Suprapubic skin (tissue), 4 donors: ENCODE measurements around the gene ASF1A. TPM values are rescaled to one million over a fixed set of nuclear protein-coding genes. Genes with fewer than 3 reads are reported as not detected.

ENCODE experiments used
- DNase-seq, 2 donors: peaks; one replicate each; pipeline ENCODE4 v3.0.0-alpha.2; 2019; ENCODE audit warnings: low spot score in 2 of 2
- H3K27ac ChIP-seq: fragments of 200-600 bp; sonication (generic); one replicate; pipeline ENCODE4 v1.5.1; 2019
- H3K27me3 ChIP-seq: fragments of 200-600 bp; sonication (generic); one replicate; pipeline ENCODE4 v1.5.1; 2019
- H3K36me3 ChIP-seq: fragments of 200-600 bp; sonication (generic); one replicate; pipeline ENCODE4 v1.5.1; 2019
- H3K4me1 ChIP-seq: fragments of 200-600 bp; sonication (generic); one replicate; pipeline ENCODE4 v1.5.1; 2019
- H3K4me3 ChIP-seq: fragments of 200-600 bp; sonication (generic); one replicate; pipeline ENCODE4 v1.5.1; 2019; ENCODE audit warnings: mild to moderate bottlenecking
- H3K9me3 ChIP-seq: fragments of 200-600 bp; sonication (generic); one replicate; pipeline ENCODE4 v1.5.1; 2019
- EP300 ChIP-seq: sonication (generic); formaldehyde crosslinking; IDR thresholded peaks from one replicate; pipeline ENCODE4 v1.6.1; 2017; ENCODE audit warnings: antibody characterized with exemption
- POLR2A ChIP-seq, 2 donors: fragments of 450-650 bp; IDR thresholded peaks; one replicate each; pipeline ENCODE4 v1.6.1; 2017; ENCODE audit warnings: antibody characterized with exemption in 2 of 2, mild to moderate bottlenecking in 2 of 2, moderate library complexity in 2 of 2
- POLR2AphosphoS5 ChIP-seq, 3 donors: sonication (generic); formaldehyde crosslinking; IDR thresholded peaks; one replicate each; pipeline ENCODE4 v1.6.1; 2017; ENCODE audit warnings: antibody characterized with exemption in 3 of 3
- WGBS: methylation state at CpG from one replicate; pipeline ENCODE4 v1.1.5; 2018; 5-methylcytosine and 5-hydroxymethylcytosine counted together
- total RNA-seq, 4 donors: library from RNA; depleted of rRNA; stranded (reverse); fragments of >200 nt; gene quantifications; one replicate each; pipeline ENCODE4 v1.1.0, GENCODE V29; 2016
- TF ChIP-seq, protein P1 (sequence below), 2 donors: fragments of 200-600 bp in 1 of 2; fragments of 450-650 bp in 1 of 2; sonication (generic) in 1 of 2; IDR thresholded peaks; one replicate each; pipeline ENCODE4 v1.5.1; 2016 to 2019; ENCODE audit warnings: antibody characterized with exemption in 2 of 2, mild to moderate bottlenecking in 1 of 2, moderate library complexity in 1 of 2

Gene ASF1A
- total RNA-seq, 4 donors from 2014 or later: 11.3 to 15.7 (median 13.6) TPM

GRCh38 chr6:118908441-118908840, 14.5 kb downstream of the ASF1A start:
- H3K27ac ChIP-seq: no peak overlapping the region
- no peak for TF ChIP-seq POLR2A (IDR thresholded peaks at IDR 0.05)
- no peak for TF ChIP-seq EP300
- TF ChIP-seq, protein P1, sequence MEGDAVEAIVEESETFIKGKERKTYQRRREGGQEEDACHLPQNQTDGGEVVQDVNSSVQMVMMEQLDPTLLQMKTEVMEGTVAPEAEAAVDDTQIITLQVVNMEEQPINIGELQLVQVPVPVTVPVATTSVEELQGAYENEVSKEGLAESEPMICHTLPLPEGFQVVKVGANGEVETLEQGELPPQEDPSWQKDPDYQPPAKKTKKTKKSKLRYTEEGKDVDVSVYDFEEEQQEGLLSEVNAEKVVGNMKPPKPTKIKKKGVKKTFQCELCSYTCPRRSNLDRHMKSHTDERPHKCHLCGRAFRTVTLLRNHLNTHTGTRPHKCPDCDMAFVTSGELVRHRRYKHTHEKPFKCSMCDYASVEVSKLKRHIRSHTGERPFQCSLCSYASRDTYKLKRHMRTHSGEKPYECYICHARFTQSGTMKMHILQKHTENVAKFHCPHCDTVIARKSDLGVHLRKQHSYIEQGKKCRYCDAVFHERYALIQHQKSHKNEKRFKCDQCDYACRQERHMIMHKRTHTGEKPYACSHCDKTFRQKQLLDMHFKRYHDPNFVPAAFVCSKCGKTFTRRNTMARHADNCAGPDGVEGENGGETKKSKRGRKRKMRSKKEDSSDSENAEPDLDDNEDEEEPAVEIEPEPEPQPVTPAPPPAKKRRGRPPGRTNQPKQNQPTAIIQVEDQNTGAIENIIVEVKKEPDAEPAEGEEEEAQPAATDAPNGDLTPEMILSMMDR (IDR thresholded peaks at IDR 0.05): no peak
- TF ChIP-seq POLR2AphosphoS5 (IDR thresholded peaks at IDR 0.05): no peak
- no peak for DNase-seq
- H3K9me3 ChIP-seq: no peaks in the 10 kb centered on the region
- H3K4me3 ChIP-seq: no peak overlapping the region
- no peaks in the 10 kb centered on the region for H3K4me1 ChIP-seq
- no peaks in the 10 kb centered on the region for H3K27me3 ChIP-seq
- 73% methylated on average over 1 of the region's 1 CpG for WGBS
- peaks cover 71% of the 10 kb centered on the region for H3K36me3 ChIP-seq

GRCh38 chr6:118912646-118913045, 18.7 kb downstream of the ASF1A start:
- TF ChIP-seq POLR2A (IDR thresholded peaks at IDR 0.05): no peak
- TF ChIP-seq, protein P1 (IDR thresholded peaks at IDR 0.05): no peak
- no peak for TF ChIP-seq EP300
- no peak for TF ChIP-seq POLR2AphosphoS5 (IDR thresholded peaks at IDR 0.05)
- no peak overlapping the region for H3K4me3 ChIP-seq
- WGBS: 92% methylated on average over 5 of the region's 5 CpGs
- H3K9me3 ChIP-seq: no peaks in the 10 kb centered on the region
- no peaks in the 10 kb centered on the region for H3K4me1 ChIP-seq
- H3K27me3 ChIP-seq: no peaks in the 10 kb centered on the region
- peaks cover 79% of the 10 kb centered on the region for H3K36me3 ChIP-seq
- DNase-seq: no peak
- H3K27ac ChIP-seq: no peak overlapping the region

DNA sequence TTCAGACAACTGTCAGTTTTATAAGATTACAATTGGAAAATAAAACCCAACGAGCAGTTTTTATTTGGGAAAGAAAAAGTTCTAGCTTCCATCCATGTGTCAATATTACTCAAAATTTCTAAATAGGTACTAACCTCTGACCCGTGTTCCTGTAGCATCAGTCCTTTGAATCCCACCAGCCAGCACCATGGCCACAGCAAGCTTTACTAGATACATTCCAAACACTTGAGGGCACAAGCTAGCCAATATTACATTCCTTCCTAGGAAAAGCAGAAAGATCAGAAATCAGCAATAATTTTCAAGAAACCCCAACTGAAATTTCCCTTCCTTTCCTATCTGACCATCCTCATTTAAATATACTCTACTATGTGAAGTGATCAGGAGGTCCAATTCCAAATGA, 19.2 kb downstream of the ASF1A start:
- WGBS: 86% methylated on average over 2 of the region's 2 CpGs
- Histone ChIP-seq H3K4me1 (no peaks in the 10 kb centered on the region), H3K9me3 (no peaks in the 10 kb centered on the region), H3K27me3 (no peaks in the 10 kb centered on the region), H3K36me3 (peaks cover 76% of the 10 kb centered on the region), H3K27ac (no peak overlapping the region), H3K4me3 (no peak overlapping the region)
- TF ChIP-seq POLR2A (IDR thresholded peaks at IDR 0.05) (no peak), POLR2AphosphoS5 (IDR thresholded peaks at IDR 0.05) (no peak), EP300 (no peak)
- TF ChIP-seq, protein P1 (IDR thresholded peaks at IDR 0.05): no peak
- DNase-seq: no peak

DNA sequence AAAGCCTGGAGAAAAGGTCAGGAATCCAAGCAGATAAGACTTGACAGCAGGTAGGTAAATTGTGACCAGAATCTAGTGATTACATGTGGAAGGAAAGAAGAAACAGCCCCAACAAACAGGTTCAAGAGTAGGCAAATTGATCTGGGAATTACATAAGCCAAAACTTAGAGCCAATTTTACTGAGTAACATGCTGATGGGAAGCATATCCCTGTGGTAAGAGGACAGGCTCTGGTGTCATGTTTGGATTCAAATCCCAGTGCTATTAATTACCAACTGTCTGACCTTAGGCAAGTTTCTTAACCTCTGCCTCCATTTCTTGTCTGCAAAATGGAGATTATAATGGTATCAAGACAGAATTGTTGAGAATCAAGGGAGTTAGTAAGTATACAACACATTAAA, 20.6 kb downstream of the ASF1A start:
- Histone ChIP-seq H3K36me3 (peaks cover 74% of the 10 kb centered on the region), H3K4me3 (no peak overlapping the region), H3K27ac (no peak overlapping the region), H3K4me1 (no peaks in the 10 kb centered on the region), H3K27me3 (no peaks in the 10 kb centered on the region), H3K9me3 (no peaks in the 10 kb centered on the region)
- no peak for TF ChIP-seq POLR2AphosphoS5 (IDR thresholded peaks at IDR 0.05)
- no peak for TF ChIP-seq EP300
- no peak for TF ChIP-seq POLR2A (IDR thresholded peaks at IDR 0.05)
- TF ChIP-seq, protein P1 (IDR thresholded peaks at IDR 0.05): no peak
- no peak for DNase-seq

DNA sequence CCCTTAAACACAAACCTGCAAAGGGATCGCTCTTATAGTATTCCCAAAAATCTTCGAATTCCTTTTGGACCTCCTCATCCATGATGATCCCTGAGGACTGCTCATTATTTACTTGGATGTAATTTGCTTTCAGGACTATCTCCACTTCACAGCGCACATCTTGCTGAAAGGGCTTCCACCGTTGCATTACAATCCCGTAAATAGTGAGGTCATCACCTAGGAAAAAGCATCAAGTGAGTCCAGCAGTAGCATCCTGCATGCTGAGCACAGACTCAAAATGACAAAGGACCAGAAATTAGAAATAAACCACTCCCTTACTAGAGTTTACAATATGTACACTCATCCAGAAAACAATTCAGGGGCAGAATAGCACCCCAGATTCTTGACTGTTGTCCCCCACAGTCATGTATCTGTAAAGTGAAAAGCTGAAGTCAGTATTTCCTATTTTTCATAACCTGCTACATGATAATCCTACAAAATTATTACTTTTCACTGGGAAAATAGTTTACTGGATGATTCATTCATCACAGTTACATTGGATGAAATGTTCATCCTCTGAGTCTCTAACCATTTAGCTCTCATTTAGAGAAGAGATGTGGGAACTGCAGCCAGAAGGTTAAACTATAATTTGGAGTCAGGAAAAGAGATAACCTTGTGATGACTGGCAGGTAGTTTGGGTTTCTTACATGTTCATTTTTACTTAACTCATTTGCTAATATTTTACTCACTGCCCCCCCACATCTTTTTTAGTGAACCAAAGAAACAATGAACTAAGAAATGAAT, 23.8 kb downstream of the ASF1A start:
- Histone ChIP-seq H3K27me3 (no peaks in the 10 kb centered on the region), H3K36me3 (peaks cover 76% of the 10 kb centered on the region), H3K27ac (no peak overlapping the region), H3K9me3 (no peaks in the 10 kb centered on the region), H3K4me1 (no peaks in the 10 kb centered on the region), H3K4me3 (no peak overlapping the region)
- TF ChIP-seq, protein P1 (IDR thresholded peaks at IDR 0.05): no peak
- no peak for TF ChIP-seq POLR2AphosphoS5 (IDR thresholded peaks at IDR 0.05)
- no peak for TF ChIP-seq EP300
- no peak for TF ChIP-seq POLR2A (IDR thresholded peaks at IDR 0.05)
- no peak for DNase-seq
- 90% methylated on average over 5 of the region's 5 CpGs for WGBS
